T1000 (cell line): Measurements from ENCODE around the gene PRAMEF14.
"Not testable (repeated sequence)": the region's sequence is repeated elsewhere in the genome, so short reads cannot be mapped to it uniquely, and the experiment has no call there.

Experiments used
- DNase-seq: peaks from one replicate; lab custom pipeline; 2025; ENCODE audit warnings: mixed read lengths; lab: John Stamatoyannopoulos, UW

PRAMEF14 gene, protein sequence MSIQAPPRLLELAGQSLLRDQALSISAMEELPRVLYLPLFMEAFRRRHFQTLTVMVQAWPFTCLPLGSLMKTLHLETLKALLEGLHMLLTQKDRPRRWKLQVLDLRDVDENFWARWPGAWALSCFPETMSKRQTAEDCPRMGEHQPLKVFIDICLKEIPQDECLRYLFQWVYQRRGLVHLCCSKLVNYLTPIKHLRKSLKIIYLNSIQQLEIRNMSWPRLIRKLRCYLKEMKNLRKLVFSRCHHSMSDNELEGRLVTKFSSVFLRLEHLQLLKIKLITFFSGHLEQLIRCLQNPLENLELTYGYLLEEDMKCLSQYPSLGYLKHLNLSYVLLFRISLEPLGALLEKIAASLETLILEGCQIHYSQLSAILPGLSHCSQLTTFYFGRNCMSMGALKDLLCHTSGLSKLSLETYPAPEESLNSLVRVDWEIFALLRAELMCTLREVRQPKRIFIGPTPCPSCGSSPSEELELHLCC

DNA sequence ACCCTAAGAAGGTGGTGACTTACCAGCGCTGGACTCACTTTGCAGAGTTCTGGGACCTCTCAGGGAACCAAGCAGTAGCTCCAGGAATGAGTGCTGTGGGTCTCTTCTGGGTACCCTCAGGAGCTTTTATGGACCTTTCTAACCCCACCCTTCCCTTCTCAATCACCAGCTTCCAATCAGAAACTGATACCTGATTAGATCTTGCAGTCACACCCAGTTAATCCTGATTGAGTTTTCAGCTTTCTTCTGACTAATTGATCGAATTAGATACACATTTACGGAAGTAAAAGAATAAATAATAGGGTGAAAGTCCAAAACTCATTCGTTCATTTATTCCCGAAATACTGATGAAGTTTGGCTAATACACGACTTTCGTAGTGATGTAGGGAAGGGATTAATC is at the start of gene PRAMEF14:
TSS of gene PRAMEF14 (minus strand) at position 101 of the 400 bp plus-strand sequence. CDS start 1,820 bp downstream, outside the sequence.
- not testable (repeated sequence) for DNase-seq

DNA sequence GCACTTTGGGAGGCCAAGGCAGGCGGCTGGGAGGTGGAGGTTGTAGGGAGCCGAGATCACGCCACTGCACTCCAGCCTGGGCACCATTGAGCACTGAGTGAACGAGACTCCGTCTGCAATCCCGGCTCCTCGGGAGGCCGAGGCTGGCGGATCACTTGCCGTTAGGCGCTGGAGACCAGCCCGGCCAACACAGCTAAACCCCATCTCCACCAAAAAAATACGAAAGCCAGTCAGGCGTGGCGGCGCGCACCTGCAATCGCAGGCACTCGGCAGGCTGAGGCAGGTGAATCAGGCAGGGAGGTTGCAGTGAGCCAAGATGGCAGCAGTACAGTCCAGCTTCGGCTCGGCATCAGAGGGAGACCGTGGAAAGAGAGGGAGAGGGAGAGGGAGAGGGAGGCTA is 48.4 kb upstream of the PRAMEF14 start:
- DNase-seq: not testable (repeated sequence)

DNA sequence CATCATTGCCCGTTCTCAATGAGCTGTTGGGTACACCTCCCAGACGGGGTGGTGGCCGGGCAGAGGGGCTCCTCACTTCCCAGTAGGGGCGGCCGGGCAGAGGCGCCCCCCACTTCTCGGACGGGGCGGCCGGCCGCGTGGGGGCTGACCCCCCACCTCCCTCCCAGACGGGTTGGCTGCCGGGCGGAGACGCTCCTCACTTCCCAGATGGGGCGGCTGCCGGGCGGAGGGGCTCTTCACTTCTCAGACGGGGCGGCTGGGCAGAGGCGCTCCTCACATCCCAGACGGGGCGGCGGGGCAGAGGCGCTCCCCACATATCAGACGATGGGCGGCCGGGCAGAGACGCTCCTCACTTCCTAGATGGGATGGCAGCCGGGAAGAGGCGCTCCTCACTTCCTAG is 47.8 kb upstream of the PRAMEF14 start:
- not testable (repeated sequence) for DNase-seq

DNA sequence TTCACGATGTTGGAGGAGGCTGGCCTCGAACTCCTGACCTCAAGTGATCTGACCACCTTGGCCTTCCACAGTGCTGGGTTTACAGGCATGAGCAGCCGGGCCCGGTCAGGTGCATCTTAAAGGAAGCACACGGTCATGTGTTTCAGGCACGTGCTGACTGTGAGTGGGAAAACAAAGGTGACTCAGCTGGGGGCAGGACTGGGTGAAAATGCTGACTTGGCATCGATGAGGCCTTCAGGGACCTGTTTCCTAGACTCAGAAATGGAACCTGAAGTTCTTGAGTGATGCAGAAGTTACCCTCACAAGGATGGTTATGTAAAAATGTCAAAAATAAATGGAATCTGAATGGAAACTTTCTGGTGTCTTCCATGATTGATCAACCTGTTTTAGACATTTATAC is 46.1 kb upstream of the PRAMEF14 start:
- DNase-seq: not testable (repeated sequence)

DNA sequence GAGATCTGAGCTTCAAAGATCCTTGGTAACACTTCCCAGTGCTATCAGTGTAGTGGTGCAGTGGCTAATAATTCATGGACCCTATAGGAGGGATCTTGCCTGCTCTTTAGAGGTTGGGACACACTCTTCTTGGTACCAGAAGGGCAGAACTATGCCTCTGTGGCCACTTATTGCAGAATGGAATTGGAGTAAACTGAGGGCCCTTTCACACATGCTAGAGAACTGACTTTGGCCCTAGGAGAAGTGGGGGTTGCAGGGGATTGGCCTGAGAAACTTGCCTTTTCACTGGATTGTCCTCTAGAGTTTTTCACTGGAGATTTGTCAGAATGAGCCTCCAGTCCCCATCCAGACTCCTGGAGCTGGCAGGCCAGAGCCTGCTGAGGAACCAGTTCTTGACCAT is 42.4 kb upstream of the PRAMEF14 start, which contains the start of gene PRAMEF17:
TSS of gene PRAMEF17 (plus strand) at position 301 of the 400 bp plus-strand sequence. CDS start at position 327, 26 bp downstream.
- DNase-seq: not testable (repeated sequence)

DNA sequence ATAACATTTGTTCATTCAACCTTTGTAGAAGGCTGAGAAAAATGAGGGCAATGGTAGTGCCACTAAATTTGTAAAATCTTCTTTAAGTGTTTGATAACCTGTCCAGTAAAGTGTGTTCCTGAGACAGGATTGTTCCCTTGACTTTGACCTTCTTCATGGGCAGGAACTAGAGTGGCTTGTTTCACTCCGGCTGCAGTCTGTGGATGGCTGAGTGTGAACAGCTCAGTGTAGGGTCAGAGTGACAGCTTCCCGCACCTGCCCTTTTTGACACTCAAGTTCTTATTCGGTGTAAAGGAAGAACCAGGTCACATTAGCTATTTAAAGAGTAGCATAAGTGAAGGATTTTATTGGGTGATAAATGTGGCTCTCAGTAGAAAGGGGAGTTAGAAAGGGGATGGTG is 33.4 kb upstream of the PRAMEF14 start:
- not testable (repeated sequence) for DNase-seq

DNA sequence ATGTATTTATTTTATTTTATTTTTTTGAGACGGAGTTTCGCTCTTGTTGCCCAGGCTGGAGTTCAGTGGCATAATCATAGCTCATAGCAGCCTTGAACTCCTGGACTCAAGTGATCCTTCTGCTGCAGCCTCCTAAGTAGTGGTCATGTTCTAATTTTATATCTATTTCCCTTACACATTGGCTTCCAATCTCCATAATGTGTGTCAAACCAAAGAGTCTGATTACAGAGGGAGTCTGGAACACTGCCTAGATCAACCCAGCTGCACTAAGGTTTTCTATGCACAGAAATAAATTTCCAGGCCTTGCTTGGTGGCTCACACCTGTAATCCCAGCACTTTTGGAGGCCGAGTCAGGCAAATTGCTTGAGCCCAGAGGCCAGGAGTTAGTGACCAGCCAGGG is 32.0 kb upstream of the PRAMEF14 start:
- not testable (repeated sequence) for DNase-seq

DNA sequence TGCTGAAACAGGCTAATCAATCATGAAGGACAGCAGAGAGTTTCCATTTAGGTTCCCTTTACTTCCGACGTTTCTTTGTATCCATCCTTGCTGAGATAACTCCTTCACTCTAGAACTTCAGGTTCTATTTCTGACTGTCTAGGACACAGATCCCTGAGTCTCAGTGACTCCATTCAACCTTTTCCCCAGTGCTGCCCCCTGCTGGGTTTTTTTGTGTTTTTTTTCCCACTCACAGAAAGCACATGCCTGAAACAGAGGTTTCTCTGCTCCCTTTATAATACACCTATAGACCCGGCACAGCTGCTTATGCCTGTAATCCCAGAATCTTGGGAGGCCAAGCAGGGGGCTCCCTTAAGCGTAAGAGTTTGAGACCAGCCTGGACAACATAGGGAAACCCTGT is 21.6 kb upstream of the PRAMEF14 start:
- not testable (repeated sequence) for DNase-seq

DNA sequence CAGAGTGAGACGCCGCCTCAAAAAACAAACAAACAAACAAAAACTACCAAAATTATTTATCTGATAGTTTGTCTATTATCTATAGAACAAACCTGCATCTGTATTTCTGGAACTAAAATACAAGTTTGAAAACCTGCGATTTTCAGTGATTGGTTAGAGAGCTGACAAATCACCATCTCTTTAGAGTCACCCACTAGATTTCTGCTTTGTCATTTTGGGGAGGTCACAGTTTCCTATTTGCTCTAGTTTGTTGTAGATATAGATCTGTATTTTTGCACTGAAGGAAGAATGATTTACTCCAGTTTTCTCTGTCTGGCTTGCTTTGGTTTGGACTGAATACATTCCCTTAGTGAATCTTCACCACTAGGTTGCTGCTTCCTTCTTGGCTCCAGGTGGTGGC is 19.6 kb upstream of the PRAMEF14 start:
- DNase-seq: not testable (repeated sequence)

DNA sequence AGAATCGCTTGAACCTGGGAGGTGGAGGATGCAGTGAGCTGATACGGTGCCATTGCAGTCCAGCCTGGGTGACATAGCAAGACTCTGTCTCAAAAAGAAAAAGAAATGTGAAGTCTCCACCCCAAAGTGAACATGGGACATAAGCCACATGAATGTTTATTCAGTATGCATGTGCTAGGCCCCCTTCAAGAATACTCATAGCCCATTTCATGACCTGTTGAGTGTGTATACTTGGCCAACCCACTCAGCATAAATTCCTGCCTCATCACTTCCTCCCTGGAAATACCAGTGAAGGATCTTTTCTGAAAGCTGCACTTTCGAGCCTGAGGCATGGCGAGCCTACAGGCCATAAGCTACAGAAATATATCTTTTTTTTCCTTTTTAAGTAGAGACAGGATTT is 18.0 kb upstream of the PRAMEF14 start:
- DNase-seq: not testable (repeated sequence)

DNA sequence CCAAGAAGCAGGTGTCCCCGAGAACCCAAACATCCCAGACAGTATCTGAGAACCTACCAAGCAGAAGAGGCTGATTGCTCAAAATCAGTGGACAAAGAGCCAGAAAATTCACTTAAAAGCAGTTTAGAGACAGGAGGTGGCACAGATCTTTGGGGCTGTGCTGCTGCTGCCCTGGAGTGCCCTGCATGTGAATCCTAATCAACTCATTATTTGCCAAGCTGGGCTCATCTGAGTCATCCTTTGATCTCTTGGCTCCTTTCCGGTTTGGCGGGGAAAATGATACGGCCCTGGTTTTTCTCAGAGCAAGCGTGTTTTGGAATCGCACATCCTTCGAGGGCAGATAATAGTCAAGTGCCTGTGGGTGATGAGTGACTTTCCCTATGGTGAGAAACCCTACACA is 15.4 kb upstream of the PRAMEF14 start:
- DNase-seq: not testable (repeated sequence)

DNA sequence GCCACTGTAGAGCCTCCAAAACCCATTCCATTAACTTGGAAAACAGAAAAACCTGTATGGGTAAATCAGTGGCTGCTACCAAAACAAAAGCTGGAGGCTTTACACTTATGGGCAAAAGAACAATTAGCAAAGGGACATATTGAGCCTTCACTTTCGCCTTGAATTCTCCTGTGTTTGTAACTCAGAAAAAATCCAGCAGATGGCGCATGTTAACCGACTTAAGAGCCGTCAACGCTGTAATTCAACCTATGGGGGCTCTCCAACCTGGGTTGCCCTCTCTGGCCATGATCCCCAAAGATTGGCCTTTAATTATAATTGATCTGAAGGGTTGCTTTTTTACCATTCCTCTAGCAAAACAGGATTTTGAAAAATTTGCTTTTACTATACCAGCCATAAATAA is 9.8 kb upstream of the PRAMEF14 start:
- DNase-seq: not testable (repeated sequence)

DNA sequence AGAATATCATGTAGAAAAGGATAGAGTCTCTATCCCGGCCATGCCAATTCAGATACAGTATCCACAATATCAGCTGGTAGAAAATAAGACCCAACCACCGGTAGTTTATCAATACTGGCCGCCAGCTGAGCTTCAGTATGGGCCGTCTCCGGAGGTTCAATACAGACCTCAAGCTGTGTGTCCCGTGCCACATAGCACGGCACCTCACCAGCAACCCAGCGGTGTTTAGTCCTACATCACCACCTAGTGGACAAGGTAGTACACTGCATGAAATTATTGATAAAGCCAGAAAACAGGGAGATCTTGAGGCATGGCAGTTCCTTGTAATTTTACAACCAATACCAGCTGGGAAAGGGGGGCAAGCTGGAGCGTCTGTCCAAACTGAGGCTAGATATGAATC is 7.5 kb upstream of the PRAMEF14 start:
- not testable (repeated sequence) for DNase-seq

DNA sequence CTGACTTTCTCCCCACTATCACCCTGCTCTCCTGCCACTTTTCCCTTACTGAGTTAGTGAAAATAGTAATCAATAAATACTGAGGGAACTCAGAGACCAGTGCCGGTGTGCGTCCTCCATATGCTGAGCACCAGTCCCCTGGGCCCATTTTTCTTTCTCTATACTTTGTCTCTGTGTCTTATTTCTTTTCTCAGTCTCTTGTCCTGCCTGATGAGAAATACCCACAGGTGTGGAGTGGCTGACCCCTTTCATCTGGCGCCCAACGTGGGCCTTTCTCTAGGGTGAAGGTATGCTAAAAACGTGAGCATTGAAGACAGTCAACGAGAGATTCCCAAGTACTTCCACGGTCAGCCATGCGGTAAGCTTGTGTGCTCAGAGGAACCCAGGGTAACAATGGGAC is 6.5 kb upstream of the PRAMEF14 start:
- not testable (repeated sequence) for DNase-seq

DNA sequence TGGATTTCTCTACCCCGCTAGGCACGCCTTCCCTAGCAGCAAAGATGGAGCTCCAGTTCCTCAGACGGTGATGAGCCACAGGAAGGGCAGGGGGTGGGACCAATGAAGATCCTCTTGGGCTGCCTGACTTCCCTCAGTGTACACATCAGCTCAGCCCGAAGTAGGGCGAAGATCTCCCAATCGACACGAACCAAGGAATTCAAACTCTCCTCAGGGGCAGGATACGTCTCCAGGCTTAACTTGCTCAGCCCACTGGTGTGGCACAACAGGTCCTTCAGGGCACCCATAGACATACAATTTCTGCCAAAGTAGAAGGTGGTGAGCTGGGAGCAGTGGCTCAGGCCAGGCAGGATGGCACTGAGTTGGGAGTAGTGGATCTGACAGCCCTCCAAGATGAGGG is 4.4 kb downstream of the PRAMEF14 start:
- DNase-seq: not testable (repeated sequence)

DNA sequence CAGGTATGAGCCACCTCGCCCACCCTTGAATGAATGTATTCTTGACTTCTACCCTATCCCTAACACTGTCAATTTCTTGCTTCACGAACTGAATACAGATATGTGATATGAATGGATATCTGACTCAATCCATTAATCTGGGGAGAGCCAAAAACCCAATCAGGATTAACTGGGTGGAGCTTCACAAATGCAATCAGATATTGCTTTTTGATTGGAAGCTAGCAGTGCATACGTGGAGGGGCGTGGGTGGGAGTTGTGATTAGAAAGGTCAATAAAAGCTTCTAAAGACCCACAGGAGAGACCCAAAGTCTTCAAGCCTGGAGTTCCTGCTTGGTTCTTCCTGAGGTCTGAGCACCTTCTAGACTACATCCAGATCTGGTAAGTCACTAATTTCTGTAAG is 31.7 kb downstream of the PRAMEF14 start, which contains the start of gene PRAMEF15:
TSS of gene PRAMEF15 (plus strand) at position 301 of the 400 bp plus-strand sequence. CDS start 2,827 bp downstream, outside the sequence.
- DNase-seq: not testable (repeated sequence)

DNA sequence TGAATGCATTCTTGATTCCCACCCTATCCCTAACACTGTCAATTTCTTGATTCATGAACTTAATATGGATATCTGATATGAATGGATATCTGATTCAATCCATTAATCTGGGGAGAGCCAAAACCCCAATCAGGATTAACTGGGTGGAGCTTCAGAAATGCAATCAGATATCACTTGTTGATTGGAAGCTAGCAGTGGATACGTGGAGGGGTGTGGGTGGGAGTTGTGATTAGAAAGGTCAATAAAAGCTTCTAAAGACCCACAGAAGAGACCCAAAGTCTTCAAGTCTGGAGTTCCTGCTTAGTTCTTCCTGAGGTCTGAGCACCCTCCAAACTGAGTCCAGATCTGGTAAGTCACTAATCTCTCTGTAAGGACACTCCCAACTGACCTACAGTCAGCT is 43.7 kb downstream of the PRAMEF14 start, which contains the start of gene PRAMEF33:
TSS of gene PRAMEF33 (plus strand) at position 301 of the 400 bp plus-strand sequence. CDS start 2,416 bp downstream, outside the sequence.
- DNase-seq: not testable (repeated sequence)

DNA sequence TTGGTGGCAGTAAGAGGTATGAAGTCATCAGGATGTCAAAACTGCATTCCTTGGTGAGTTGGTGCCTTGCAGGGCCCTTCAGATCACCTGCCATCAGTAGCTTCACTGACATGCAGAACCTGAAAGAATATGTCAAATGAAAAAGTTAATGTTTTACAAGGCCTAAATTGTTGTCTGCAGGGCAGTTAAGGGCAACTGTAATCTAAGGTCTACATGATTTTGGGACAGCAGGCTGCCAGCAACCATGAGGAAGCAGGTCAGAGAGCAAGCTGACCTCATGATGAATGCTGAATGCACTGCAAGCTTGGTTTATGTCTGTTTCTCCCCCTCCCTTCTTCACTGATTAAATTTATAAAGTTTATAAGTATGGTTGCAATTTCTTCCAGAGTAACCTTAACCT is 44.7 kb downstream of the PRAMEF14 start:
- DNase-seq: not testable (repeated sequence)

DNA sequence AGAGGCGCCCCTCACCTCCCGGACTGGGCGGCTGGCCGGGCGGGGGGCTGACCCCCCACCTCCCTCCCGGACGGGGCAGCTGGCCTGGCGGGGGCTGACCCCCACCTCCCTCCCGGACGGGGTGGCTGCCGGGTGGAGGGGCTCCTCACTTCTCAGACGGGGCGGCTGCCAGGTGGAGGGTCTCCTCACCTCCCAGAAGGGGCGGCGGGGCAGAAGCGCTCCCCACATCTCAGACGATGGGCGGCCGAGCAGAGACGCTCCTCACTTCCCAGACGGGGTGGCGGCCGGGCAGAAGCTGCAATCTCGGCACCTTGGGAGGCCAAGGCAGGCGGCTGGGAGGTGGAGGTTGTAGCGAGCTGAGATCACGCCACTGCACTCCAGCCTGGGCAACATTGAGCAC is 48.2 kb downstream of the PRAMEF14 start:
- DNase-seq: not testable (repeated sequence)

DNA sequence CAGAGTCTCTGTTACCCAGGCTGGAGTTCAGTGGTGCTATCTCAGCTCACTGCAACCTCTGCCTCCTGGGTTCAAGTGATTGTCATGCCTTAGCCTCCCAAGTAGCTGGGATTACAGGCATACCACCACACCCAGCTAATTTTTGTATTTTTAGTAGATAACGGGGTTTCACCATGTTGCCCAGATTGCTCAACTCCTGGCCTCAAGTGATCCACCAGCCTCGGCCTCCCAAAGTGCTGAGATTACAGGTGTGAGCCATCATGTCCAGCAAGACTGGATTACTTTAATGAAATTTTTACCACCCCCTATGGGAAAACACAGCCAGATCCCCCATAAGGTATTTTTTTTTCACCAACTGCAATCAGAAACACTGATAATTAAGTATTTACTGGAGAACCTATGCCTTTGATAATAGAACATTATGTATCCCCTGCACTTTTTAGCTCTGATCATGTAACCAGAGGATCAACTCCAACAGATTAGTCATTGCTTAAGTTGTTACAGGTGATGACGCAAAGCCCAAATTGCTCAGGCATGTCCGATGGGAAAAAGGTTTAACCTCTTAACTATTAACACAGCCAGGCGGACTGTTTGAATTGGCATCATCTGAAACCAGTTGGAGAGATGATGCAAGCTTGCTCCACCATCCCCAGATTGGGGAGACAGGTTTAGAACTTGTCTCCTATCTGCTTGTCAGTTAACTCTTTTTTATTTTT is 49.6 kb downstream of the PRAMEF14 start:
- not testable (repeated sequence) for DNase-seq
